IMR-90 (cell line): ENCODE measurements around the gene NUP107.

Source experiments
- MAZ ChIP-seq: IDR thresholded peaks from 2 replicates; pipeline ENCODE4 v1.6.1; 2012; ENCODE audit warnings: low read depth, mild to moderate bottlenecking, low read length, improper control_type of control experiment, moderate library complexity, borderline replicate concordance
- TF ChIP-seq, protein P1 (sequence below): fragments of 150-350 bp; IDR thresholded peaks from 2 replicates; pipeline ENCODE4 v1.6.1; 2017; ENCODE audit warnings: mild to moderate bottlenecking, antibody characterized with exemption, low read length, low read depth

GRCh38 chr12:68749443-68749842, 62.7 kb downstream of the NUP107 start:
- TF ChIP-seq, protein P1, sequence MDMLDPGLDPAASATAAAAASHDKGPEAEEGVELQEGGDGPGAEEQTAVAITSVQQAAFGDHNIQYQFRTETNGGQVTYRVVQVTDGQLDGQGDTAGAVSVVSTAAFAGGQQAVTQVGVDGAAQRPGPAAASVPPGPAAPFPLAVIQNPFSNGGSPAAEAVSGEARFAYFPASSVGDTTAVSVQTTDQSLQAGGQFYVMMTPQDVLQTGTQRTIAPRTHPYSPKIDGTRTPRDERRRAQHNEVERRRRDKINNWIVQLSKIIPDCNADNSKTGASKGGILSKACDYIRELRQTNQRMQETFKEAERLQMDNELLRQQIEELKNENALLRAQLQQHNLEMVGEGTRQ: no peak
- TF ChIP-seq MAZ: no peak
